ENCODE data around the gene TOPBP1.
A peak's percentile ranks its signal among the peaks of the same experiment; 100 is the strongest.
"Not testable (repeated sequence)": the region's sequence is repeated elsewhere in the genome, so short reads cannot be mapped to it uniquely, and the experiment has no call there.

The TOPBP1 gene

DNA sequence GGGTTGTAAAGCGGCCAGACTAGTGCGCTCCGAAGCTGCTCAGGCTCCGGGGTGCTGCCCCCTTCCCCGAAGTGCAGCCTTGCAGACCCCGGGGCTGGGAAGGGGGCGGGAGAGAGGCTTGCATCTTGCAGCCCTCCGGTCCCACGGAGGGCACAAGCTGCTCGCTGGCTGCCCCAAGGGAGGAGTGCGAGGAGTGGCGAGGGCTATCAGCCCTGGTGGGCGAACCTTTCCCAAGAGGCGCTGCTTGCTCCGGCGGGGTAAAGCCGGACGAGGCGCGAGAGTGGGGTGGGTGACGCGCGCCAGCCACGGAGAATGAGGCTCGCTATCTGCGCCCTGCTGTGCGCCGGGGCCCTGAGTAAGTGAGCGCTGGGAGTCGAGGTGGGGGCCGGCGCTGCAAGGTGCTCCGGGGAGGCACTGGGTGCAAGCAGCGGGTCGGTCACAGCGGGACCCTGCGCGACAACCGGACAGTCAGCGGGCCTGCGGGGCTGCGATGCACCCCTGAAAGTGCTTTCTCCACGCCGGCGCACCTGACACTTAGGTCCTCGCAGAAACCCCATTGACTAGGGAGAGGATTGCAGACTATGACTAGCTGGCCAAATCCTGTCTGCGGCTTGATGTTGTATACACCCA lies 12.7 kb upstream of the TOPBP1 start:
- no peak for DNase-seq (ENCODE audit: low spot score)

DNA sequence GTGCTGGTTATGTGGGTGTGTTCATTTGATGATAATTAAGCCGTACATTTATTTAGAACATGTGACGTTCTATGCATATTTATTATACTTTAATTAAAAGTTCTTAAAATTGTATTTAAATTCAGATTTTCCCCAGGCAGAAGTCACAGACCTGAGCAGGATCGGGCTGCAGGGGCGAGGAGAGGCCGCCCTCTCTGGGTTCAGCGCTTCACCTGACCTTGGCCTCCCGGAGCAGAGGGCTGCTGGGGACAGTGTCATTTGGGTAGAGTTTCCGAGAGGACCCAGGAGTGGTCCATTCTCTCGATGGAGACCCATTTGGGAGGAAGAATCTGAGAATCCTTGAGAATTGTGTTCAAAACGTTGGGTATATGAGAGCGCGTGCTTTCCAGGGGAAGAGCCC lies 12.0 kb upstream of the TOPBP1 start:
- DNase-seq (ENCODE audit: low spot score) = no peak

DNA sequence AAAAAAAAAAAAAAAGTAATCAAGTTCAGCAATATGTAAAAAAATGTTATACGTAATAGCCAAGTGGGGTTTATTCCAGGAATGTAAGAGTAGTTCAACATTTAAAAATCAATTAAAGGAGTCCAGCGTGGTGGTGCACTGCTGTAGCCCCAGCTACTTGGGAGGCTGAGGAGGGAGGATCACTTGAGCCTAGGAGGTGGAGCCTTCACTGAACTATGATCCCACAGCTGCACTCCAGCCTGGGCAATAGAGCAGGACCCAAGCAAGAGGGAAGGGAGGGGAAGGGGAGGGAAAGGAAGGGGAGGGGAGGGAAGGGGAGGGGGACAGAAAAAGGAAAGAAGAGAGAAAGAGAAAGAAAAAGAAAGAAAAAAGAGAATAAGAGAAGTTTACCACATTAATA lies 10.7 kb upstream of the TOPBP1 start:
- no peak for DNase-seq (ENCODE audit: low spot score)

DNA sequence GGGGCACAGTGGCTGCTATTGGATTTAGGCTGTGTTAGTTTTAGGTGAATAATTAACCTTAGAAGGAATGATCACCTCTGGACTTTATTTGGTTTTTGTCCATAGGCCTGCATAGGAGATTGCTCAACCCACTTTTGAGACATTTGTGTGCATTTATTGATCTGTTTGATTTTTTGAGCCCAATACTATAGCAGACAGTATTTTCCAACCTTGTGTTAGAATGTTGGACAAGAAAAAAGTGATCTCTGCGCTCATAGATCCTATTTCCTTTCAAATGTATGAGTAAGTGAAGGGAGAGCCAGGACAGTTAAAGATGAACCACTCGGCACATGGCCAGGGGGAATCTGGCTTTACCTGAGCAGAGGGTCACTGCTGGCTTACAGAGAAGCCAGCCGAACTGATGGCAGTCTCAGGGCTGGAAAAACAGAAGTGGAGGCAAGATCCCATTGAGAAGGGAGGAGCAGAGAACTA lies 8.8 kb upstream of the TOPBP1 start:
- no peak for DNase-seq (ENCODE audit: low spot score)

DNA sequence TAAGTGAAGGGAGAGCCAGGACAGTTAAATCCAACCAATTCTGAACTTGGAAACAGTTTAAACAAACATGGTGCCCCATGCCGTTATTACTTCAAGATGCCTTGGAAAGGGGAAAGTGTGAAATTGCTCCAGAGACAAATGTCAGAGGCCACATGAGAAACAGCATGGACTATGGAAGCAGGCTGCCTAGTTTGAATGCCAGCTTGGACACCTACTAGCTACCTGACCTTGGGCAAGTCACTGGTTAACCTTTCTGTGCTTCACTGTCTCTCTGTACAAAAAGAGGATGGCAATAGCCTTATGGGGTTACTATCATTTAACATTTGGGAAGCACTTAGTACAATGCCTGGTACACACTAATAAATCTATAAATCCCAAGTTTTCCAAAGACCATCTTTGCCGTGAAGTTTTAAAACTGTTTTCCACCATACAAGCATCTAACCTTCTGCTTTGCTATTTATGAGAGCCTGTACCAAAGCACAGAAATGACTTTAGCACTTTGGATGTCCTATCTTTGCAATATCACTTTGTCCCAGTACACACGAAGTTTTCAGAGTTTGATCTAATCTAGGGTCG lies 8.3 kb upstream of the TOPBP1 start:
- DNase-seq (ENCODE audit: low spot score) = no peak

DNA sequence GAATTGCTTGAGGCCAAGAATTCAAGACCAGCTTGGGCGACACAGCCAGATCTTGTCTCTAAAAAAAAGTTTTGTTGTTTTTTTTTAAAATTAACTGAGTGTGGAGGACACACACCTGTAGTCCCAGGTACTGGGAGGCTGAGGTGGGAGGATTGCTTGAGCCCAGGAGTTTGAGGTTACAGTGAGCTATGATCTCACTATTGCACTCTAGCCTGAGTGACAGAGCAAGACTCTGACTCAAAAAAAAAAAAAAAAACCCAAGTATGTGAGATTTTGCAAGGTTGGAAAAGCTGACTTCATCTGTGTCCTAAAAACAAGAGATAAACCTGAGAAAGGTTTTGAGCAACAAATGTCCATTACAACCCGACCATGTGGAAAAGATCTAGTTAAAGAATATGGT lies 5.4 kb upstream of the TOPBP1 start:
- DNase-seq (ENCODE audit: low spot score) = no peak

DNA sequence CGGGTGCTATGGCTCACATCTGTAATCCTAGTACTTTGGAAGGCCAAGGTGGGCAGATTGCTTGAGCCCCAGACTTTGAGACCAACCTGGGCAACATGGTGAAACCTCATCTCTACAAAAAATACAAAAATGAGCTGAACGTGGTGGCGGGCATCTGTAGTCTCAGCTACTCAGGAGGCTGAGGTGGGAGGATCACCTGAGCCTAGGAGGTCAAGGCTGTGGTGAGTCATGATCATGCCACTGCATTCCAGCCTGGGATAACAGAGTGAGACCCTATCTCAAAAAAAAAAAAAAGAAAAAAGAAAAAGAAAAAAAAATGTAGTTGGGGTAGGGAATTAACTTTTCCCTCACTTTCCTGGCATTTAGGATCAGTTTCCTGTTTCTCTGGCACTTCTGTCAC lies 3.4 kb upstream of the TOPBP1 start:
- DNase-seq (ENCODE audit: low spot score) = not testable (repeated sequence)

DNA sequence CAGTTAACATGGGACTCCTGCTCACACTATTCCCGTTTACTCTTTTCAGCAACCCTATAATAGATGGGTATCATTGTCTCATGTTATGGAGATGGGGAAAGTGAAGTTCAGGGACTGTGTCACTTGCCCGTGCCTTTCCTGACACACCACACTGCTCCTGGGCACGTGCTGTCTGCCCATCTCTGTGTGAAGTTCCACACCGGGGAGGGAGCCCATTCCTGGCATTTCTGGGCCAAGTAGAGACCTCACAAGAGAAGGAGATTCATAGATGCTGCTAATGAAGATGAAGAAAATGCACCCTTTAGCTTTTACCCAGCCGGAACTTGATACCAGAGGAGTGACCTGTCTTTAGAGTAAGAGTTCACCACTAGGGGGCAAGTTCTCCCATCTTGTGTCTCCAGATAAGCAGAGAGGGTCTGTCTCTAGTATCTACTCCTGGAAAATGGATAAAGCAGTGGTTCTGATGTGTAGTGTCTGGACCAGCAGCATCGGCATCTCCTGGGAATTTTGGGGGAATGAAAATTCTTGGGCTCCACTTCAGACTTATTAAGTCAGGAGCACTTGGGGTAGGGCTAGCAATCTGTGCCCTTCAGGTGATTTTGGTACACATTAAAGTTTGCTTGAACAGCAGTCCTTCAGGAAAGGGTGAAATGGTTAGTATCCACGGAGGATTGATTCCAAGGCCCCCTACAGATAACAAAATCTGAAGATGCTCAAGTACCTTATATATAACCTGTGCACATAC lies 2.0 kb upstream of the TOPBP1 start:
- peak; percentile 64 for DNase-seq (ENCODE audit: low spot score)

DNA sequence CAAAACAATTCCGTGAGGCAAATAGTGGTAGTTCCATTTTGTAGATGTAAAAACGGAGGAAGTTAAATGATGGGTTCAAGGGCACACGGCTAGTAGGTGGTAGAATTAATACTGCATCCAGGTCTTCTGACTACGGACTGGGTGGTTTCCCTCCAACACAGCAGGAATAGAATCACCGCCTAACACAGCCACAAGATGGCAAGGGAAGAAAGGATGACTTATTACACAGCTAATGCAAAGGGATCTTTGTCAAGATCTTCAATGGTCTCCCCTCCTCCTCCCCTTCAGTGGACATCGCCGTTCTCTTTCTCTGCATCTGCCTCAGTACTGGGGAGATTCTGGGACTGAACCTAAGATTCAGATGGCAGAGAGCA lies 524 bp upstream of the TOPBP1 start:
- DNase-seq (ENCODE audit: low spot score) = peak; percentile 38

DNA sequence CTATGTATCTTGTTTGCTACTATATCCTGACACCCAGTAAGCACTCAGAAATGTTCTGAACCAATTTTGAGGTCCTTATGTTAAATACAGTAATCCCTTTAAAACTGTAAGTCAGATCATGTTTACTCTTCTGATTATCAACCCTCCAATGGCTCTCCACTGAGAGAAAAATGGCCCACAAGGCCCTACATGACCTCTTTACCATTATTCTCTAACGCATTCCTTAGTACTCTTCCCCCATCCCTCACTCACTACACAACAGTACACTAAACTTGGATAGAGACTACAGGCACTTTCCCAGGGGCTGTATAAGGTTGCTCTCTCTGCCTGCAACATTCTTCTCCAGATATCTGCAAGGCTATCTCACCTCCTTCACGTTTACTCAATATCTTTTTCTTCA lies 1.9 kb downstream of the TOPBP1 start:
- DNase-seq (ENCODE audit: low spot score) = no peak

DNA sequence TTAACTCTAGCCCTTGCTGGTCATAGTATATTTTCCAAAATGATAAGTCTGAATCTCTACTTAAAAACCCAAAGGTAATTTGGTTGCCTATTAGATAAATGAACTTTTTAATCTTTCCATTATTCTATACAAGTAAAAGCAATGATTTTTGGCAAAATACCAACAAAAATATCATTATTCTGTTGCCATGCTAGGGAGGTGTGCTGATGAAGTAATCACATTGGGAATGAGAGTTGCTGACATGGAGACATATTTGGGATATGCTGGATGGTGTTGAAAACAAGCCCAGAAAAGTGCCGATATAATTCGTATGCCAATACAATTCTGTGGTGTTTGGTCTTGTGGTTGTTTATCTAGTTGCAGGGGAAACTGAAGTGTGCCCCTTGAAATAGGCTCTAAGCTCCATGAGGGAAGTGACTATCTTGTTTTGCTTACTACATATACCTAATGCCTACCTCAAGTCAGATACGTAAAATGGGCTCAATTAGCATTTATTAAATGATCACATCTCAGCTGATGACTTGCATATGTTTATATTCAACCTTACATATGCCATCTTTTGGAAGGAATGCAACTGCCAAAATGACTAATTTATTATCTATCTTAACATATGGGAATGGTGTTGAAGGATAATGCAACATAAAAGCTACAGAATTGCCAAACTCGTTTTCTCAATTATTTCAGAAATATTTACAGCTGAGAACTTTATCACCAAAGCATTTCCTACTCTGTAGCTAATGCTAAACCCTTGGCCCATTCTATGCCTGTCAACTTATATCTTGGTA lies 5.8 kb downstream of the TOPBP1 start:
- no peak for DNase-seq (ENCODE audit: low spot score)

DNA sequence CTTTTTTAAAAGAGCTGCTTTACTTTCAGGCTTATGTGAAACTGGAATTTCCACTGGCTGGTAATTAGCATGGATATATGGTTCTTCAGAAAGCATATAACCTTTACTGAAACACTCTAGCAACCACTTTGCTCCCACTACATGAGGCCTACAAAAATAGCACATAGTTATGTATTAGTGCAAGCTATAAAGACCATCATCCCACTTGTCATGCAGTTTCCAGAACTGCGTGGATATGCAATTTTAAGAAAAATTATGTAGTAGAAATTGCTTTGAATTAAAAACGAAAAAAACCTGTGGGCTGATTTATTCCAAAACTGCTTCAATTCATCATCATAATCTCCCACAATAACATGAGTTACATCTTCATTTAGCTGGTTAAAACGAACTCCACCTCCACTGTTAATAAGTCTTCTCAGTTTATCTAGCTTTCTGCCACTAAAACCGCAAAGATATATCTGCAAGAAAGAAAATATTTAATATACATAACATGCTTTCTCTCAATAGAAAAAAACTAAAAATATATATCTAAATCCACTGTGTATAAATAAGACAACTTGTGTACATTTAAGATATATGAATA lies 12.2 kb downstream of the TOPBP1 start:
- DNase-seq (ENCODE audit: low spot score) = no peak

DNA sequence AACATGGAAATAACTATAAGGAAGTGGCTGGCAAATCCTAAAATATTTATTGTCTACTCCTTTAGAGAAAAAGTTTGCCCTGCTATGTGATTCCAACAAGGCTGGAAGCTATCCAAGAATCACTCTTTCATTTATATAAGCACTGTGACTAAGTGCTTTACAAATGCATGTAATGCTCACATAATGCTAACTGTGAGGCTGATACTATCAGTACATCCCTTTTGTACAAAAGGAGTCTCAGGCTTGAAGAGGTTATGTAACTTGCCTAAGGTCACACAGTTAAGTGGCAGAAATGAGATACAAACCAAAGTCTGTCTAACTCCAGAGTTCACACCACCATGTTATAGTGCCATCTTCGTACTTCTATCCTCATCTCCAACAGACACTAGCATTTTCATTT lies 17.0 kb downstream of the TOPBP1 start:
- peak; percentile 51 for DNase-seq (ENCODE audit: low spot score)

DNA sequence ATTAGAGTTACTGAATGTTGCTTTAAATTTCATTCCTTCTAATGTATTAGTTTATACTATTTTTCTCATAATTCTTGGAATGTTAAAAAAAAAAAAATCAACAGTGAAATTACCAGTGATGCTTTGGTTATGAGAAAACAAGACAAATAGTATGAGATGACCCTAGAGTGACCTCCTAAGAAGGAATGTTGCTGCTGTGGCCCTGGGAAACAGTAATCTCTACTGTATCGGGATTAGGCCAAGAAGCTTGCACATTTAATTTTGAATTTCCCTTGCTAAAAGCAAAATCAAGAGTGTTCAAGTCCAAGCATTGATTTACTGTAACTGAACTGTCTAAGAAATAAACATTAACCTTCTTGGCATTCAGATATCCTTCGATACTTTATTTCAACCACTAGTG lies 18.1 kb downstream of the TOPBP1 start:
- DNase-seq (ENCODE audit: low spot score) = no peak

DNA sequence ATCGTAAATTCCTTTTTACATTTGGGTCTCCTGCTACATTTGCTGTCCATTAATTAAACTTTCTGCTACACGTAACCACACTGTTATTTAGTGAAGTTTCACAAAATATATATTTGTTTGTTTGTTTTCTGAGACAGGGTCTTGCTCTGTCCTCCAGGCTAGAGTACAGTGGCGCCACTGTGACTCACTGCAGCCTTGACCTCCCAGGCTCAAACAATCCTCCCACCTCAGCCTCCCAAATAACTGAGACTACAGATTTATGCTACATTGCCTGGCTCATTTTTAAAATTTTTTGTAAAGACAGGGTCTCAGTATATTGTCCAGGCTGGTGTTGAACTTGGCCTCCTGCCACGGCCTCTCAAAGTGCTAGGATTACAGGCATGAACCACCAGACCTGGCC lies 20.5 kb downstream of the TOPBP1 start:
- DNase-seq (ENCODE audit: low spot score) = no peak

DNA sequence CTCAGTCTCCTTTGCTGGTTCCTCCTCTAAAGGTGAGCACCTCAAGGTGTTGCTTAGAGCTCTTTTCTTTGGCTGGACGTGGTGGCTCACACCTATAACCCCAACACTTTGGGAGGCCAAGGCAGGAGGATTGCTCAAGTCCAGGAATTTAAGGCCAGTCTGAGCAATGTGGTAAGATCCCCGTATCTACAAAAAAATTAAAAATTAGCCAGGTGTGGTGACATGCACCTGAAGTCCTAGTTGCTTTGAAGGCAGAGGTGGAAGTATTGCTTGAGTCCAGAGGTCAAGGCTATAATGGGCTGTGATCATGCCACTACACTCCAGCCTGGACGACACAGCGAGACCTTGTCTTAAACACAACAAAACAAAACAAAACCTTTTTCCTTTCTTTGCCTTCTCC lies 28.3 kb downstream of the TOPBP1 start:
- DNase-seq (ENCODE audit: low spot score) = no peak

DNA sequence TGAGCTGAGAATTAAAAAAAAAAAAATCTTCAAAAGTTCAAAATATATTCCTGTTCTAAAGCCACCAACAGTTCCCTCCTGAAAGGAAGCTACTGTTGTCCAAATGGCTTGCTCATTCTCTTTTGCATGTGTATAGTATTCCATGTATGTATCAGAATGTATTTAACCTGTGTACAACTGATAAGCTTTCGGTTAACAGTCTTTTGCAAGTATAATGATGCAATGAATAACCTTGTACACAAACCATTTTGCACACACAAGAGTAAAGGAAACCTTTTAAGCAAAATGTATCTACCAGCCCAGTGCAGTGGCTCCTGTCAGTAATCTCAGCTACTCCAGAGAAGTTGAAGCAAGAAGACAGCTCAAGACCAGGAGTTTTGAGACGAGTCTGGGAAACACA lies 32.6 kb downstream of the TOPBP1 start:
- no peak for DNase-seq (ENCODE audit: low spot score)

DNA sequence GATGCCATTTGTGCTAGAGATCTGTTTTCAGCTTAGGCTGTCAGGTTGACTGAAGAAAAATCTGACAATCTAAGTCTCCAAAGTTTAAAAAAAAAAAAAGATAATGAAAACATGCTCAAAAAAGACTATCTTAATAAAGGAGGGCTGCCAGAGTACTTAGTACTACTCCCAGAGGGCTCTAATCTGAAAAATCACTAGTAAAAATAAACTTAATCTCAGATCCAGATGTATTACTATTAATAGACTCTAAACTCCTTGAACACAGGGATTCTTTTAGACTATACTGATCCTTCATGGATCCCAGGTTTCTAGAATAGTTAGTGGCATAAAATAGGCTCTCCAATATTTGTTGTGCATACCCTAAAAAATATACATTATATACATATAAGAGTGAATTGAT lies 34.0 kb downstream of the TOPBP1 start:
- no peak for DNase-seq (ENCODE audit: low spot score)

DNA sequence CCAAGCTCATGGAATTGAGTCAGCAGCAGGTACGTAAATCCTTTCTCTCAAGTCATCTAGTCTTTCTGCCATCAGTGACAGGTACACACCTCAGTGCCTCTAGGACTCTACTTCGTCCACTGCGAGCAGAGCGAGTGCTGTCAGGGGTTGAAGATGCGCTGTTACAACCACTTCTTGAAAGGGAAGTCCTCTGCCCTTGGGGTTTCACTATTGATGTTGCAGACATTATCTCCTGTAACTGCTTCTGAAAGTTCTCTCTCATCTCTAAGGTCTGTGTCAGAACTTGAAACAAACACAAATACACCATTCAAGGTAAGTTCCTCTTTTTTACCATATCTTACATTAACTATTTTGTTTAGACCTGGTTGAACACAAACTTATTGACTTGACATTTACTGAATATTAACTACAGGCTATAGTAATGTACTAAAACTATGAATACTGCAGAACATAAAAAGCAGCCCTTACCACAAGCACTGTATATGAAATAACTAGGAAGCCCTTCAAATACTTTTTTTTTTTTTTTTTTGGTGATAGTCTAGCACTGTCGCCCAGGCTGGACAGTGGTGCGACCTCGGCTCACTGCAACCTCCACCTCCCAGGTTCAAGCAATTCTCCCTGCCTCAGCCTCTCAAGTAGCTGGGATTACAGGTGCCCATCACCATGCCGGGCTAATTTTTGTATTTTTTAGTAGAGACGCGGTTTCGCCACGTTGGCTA lies 41.5 kb downstream of the TOPBP1 start:
- DNase-seq (ENCODE audit: low spot score) = no peak

DNA sequence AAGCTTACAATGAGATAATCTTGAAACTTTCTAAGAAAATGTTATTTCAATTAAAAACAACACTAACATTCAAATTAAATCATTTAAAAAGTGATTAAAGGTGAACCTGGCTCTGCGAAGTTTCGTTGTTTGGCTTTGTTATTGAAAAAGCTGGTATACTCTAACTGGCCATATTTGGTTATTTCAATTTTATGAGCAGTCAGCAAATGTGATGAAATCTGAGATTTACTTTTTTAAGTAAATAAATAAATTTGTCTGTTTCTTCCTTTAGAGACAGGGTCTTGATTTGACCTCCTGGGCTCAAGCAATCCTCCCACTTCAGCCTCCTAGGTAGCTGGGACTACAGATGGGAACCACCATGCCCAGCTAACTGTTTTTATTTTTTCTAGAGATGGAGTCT lies 50.2 kb downstream of the TOPBP1 start:
- DNase-seq (ENCODE audit: low spot score) = no peak

DNA sequence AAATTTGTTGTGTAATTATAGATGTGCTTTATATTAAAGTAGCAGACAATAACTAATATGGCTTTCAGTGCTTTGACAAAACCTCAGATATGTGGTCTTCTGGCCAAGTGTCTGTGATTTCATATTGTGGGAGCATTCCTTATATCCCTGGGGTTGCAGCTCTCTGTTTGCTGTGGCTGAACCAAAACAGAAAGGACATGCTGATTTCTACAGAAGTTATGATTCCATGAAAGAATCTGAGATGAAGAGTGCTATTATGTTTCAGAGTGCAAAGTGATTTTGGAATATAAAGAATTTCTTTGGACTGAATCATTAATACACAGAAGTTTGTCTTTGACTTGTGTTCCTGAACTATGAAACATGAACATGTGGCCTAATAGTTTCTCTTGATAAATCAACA lies 51.7 kb downstream of the TOPBP1 start:
- DNase-seq (ENCODE audit: low spot score) = no peak

DNA sequence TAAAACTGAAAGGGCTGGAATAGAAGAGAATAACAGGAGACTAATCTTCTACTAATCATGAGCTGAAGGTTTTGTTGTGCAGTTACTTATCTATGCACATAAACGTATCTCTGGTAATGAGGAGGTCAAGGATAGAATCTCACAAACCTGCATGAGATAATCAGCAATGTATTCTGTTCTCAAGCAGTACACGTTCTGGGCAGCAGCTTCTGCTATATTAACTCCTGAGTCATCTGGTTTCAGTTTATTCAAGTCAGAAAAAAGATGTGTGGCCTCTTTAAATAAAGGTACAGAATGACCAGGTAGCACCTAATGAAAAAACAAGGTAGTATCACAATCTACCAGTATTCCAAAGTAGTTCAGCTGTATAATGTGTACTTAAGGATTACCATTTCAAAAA lies 53.4 kb downstream of the TOPBP1 start:
- no peak for DNase-seq (ENCODE audit: low spot score)

All from AG08396 (cell line).